ENCODE data around the gene TIPIN. TPM values are rescaled to one million over a fixed set of nuclear protein-coding genes. Genes with fewer than 3 reads are reported as not detected.
"Not testable (repeated sequence)": the region's sequence is repeated elsewhere in the genome, so short reads cannot be mapped to it uniquely, and the experiment has no call there.

TIPIN gene
- total and polyA plus RNA-seq, 2 experiments from 2014 or later: 5.4 to 6.4 TPM

GRCh38 chr15:66310786-66311185 is 45.7 kb downstream of the TIPIN start:
- Histone ChIP-seq H3K9me3 (ENCODE audit: low read depth) (no peaks in the 10 kb centered on the region), H3K36me3 (replicated peaks; ENCODE audit: insufficient read depth, low read depth) (no peaks in the 10 kb centered on the region), H3K9me2 (replicated peaks; ENCODE audit: insufficient read depth) (no peaks in the 10 kb centered on the region), H2AFZ (no peak overlapping the region), H3K4me2 (no peak overlapping the region), H3K4me3 (no peak overlapping the region), H4K20me1 (ENCODE audit: insufficient read depth, poor library complexity, severe bottlenecking) (no peaks in the 10 kb centered on the region), H3K4me1 (ENCODE audit: insufficient read depth) (no peaks in the 10 kb centered on the region), H3K27ac (no peak overlapping the region), H3K79me2 (no peaks in the 10 kb centered on the region), H3K27me3 (no peaks in the 10 kb centered on the region)
- TF ChIP-seq EZH2 (IDR thresholded peaks at IDR 0.05; ENCODE audit: borderline replicate concordance) (no peak), EZH2phosphoT487 (IDR thresholded peaks at IDR 0.05; ENCODE audit: low read depth, severe bottlenecking, unreplicated experiment) (no peak)
- TF ChIP-seq, protein P1, sequence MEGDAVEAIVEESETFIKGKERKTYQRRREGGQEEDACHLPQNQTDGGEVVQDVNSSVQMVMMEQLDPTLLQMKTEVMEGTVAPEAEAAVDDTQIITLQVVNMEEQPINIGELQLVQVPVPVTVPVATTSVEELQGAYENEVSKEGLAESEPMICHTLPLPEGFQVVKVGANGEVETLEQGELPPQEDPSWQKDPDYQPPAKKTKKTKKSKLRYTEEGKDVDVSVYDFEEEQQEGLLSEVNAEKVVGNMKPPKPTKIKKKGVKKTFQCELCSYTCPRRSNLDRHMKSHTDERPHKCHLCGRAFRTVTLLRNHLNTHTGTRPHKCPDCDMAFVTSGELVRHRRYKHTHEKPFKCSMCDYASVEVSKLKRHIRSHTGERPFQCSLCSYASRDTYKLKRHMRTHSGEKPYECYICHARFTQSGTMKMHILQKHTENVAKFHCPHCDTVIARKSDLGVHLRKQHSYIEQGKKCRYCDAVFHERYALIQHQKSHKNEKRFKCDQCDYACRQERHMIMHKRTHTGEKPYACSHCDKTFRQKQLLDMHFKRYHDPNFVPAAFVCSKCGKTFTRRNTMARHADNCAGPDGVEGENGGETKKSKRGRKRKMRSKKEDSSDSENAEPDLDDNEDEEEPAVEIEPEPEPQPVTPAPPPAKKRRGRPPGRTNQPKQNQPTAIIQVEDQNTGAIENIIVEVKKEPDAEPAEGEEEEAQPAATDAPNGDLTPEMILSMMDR (IDR thresholded peaks at IDR 0.05; ENCODE audit: poor library complexity): no peak
- no peak for DNase-seq (ENCODE audit: low spot score)
- 91% methylated on average over 2 of the region's 2 CpGs for whole genome bisulfite sequencing (ENCODE audit: low lambda C conversion rate, missing lambda C conversion rate)

- Histone ChIP-seq H3K36me3 (replicated peaks; ENCODE audit: insufficient read depth, low read depth) (no peaks in the 10 kb centered on the region), H2AFZ (no peak overlapping the region), H3K79me2 (no peaks in the 10 kb centered on the region), H3K9me2 (replicated peaks; ENCODE audit: insufficient read depth) (no peaks in the 10 kb centered on the region), H3K27me3 (no peaks in the 10 kb centered on the region), H3K4me2 (no peak overlapping the region), H3K4me1 (ENCODE audit: insufficient read depth) (no peaks in the 10 kb centered on the region), H4K20me1 (ENCODE audit: insufficient read depth, poor library complexity, severe bottlenecking) (no peaks in the 10 kb centered on the region), H3K27ac (no peak overlapping the region), H3K4me3 (no peak overlapping the region), H3K9me3 (ENCODE audit: low read depth) (no peaks in the 10 kb centered on the region)
- no peak for TF ChIP-seq EZH2phosphoT487 (IDR thresholded peaks at IDR 0.05; ENCODE audit: low read depth, severe bottlenecking, unreplicated experiment)
- TF ChIP-seq, protein P1 (IDR thresholded peaks at IDR 0.05; ENCODE audit: poor library complexity): no peak
- DNase-seq (ENCODE audit: low spot score): no peak
- 85% methylated on average over 3 of the region's 3 CpGs for WGBS (ENCODE audit: low lambda C conversion rate, missing lambda C conversion rate)
Measured at GRCh38 chr15:66309828-66310227, 46.7 kb downstream of the TIPIN start.

GRCh38 chr15:66308531-66308930 is 48.0 kb downstream of the TIPIN start:
- TF ChIP-seq EZH2 (IDR thresholded peaks at IDR 0.05; ENCODE audit: borderline replicate concordance) (no peak), EZH2phosphoT487 (IDR thresholded peaks at IDR 0.05; ENCODE audit: low read depth, severe bottlenecking, unreplicated experiment) (no peak)
- TF ChIP-seq, protein P1 (IDR thresholded peaks at IDR 0.05; ENCODE audit: poor library complexity): no peak
- Histone ChIP-seq H3K4me2 (no peak overlapping the region), H3K4me1 (ENCODE audit: insufficient read depth) (no peaks in the 10 kb centered on the region), H4K20me1 (ENCODE audit: insufficient read depth, poor library complexity, severe bottlenecking) (no peaks in the 10 kb centered on the region), H2AFZ (no peak overlapping the region), H3K79me2 (no peaks in the 10 kb centered on the region), H3K27ac (no peak overlapping the region), H3K4me3 (no peak overlapping the region), H3K27me3 (no peaks in the 10 kb centered on the region), H3K9me2 (replicated peaks; ENCODE audit: insufficient read depth) (no peaks in the 10 kb centered on the region), H3K9me3 (ENCODE audit: low read depth) (no peaks in the 10 kb centered on the region), H3K36me3 (replicated peaks; ENCODE audit: insufficient read depth, low read depth) (no peaks in the 10 kb centered on the region)
- DNase-seq (ENCODE audit: low spot score): no peak
- 96% methylated on average over 3 of the region's 3 CpGs for WGBS (ENCODE audit: low lambda C conversion rate, missing lambda C conversion rate)

DNA sequence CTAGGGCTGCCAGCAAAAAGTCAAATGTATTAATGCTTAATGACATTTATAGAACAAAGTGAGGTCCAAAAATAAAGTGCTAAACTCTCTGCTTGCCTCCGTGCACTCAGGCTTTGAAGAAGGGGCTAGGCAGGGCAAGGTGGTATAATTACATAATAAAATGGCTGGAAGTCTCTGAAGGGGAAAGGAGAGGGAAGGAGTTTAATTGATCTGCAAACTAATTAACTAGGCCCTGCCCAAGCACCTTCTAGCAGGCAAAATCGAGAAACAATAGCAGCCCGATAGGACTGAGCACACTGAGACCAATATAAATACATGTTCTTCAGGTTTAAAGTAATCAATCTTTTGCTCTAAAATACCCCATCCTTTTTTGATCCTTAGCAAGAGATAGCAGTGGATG is 50.1 kb downstream of the TIPIN start:
- no peak overlapping the region for H2AFZ ChIP-seq
- no peaks in the 10 kb centered on the region for H3K79me2 ChIP-seq
- no peaks in the 10 kb centered on the region for H3K36me3 ChIP-seq (replicated peaks; ENCODE audit: insufficient read depth, low read depth)
- H3K4me3 ChIP-seq: no peak overlapping the region
- no peaks in the 10 kb centered on the region for H3K27me3 ChIP-seq
- no peaks in the 10 kb centered on the region for H4K20me1 ChIP-seq (ENCODE audit: insufficient read depth, poor library complexity, severe bottlenecking)
- TF ChIP-seq EZH2phosphoT487 (IDR thresholded peaks at IDR 0.05; ENCODE audit: low read depth, severe bottlenecking, unreplicated experiment): no peak
- TF ChIP-seq EZH2 (IDR thresholded peaks at IDR 0.05; ENCODE audit: borderline replicate concordance): no peak
- TF ChIP-seq, protein P1 (IDR thresholded peaks at IDR 0.05; ENCODE audit: poor library complexity): no peak
- no peaks in the 10 kb centered on the region for H3K9me2 ChIP-seq (replicated peaks; ENCODE audit: insufficient read depth)
- H3K4me2 ChIP-seq: no peak overlapping the region
- no peak overlapping the region for H3K27ac ChIP-seq
- DNase-seq (ENCODE audit: low spot score): no peak
- no peaks in the 10 kb centered on the region for H3K4me1 ChIP-seq (ENCODE audit: insufficient read depth)
- 86% methylated on average over 3 of the region's 3 CpGs for WGBS (ENCODE audit: low lambda C conversion rate, missing lambda C conversion rate)
- H3K9me3 ChIP-seq (ENCODE audit: low read depth): no peaks in the 10 kb centered on the region

DNA sequence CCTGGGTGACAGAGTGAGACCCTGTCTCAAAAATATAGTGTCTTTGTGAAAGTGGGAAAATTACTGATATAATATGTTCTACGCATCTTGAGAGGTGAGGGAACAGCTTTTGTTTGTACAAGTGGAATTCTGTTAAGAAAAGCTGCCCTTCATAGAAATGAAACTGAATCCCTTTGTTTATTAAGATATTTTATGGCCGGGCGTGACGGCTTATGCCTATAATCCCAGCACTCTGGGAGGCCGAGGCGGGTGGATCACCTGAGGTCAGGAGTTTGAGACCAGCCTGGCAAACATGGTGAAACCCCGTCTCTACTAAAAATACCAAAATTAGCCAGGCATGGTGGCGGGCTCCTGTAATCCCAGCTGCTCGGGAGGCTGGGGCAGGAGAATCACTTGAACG is 52.1 kb downstream of the TIPIN start:
- not testable (repeated sequence) for H3K36me3 ChIP-seq (replicated peaks; ENCODE audit: insufficient read depth, low read depth); DNase-seq (ENCODE audit: low spot score); H3K9me2 ChIP-seq (replicated peaks; ENCODE audit: insufficient read depth); H4K20me1 ChIP-seq (ENCODE audit: insufficient read depth, poor library complexity, severe bottlenecking); H2AFZ ChIP-seq; H3K79me2 ChIP-seq; H3K4me1 ChIP-seq (ENCODE audit: insufficient read depth); H3K27me3 ChIP-seq; H3K4me3 ChIP-seq; H3K27ac ChIP-seq; H3K4me2 ChIP-seq; H3K9me3 ChIP-seq (ENCODE audit: low read depth)
- 79% methylated on average over 10 of the region's 10 CpGs for WGBS (ENCODE audit: low lambda C conversion rate, missing lambda C conversion rate)
